OCI-LY1 (cell line): Measurements from ENCODE around the gene MX1.

Source experiments
- H2AFZ ChIP-seq: fragments of 200-600 bp; sonication (generic), shearing (Covaris generic); 2 replicates; pipeline ENCODE4 v1.6.0; 2014; ENCODE audit warnings: antibody characterized with exemption, mild to moderate bottlenecking, low read length
- H3F3A ChIP-seq: fragments of 200-600 bp; sonication (generic), shearing (Covaris generic); 2 replicates; pipeline ENCODE4 v1.6.0; 2014; ENCODE audit warnings: mild to moderate bottlenecking, antibody characterized with exemption, low read length, moderate library complexity; ENCODE audit not compliant: insufficient read depth
- H3K27ac ChIP-seq: fragments of 200-600 bp; sonication (generic); 2 replicates; pipeline ENCODE4 v1.5.1; 2014; ENCODE audit warnings: low read length, mixed run types, mild to moderate bottlenecking, low read depth; ENCODE audit not compliant: poor library complexity, severe bottlenecking
- H3K27me3 ChIP-seq: fragments of 200-600 bp; sonication (generic); 2 replicates; pipeline ENCODE4 v1.6.0; 2014; ENCODE audit warnings: antibody characterized with exemption, mild to moderate bottlenecking, low read length, moderate library complexity; ENCODE audit not compliant: insufficient read depth
- H3K36me3 ChIP-seq: fragments of 200-600 bp; sonication (generic); 2 replicates; pipeline ENCODE4 v1.6.1; 2014; ENCODE audit warnings: mild to moderate bottlenecking, antibody characterized with exemption, low read length, moderate library complexity, mixed read lengths; ENCODE audit not compliant: insufficient read depth
- H3K4me1 ChIP-seq: fragments of 200-600 bp; sonication (generic); 2 replicates; pipeline ENCODE4 v1.5.1; 2014; ENCODE audit warnings: mild to moderate bottlenecking, low read length, moderate library complexity; ENCODE audit not compliant: insufficient read depth, severe bottlenecking
- H3K4me2 ChIP-seq: fragments of 200-600 bp; sonication (generic), shearing (Covaris generic); 2 replicates; pipeline ENCODE4 v1.6.1; 2014; ENCODE audit warnings: low read length
- H3K4me3 ChIP-seq: fragments of 200-600 bp; sonication (generic); 2 replicates; pipeline ENCODE4 v1.5.1; 2014; ENCODE audit warnings: low read length, low read depth, mild to moderate bottlenecking, mixed read lengths; ENCODE audit not compliant: poor library complexity, severe bottlenecking
- H3K79me2 ChIP-seq: fragments of 200-600 bp; shearing (Covaris generic); 2 replicates; pipeline ENCODE4 v1.6.1; 2016; ENCODE audit warnings: mixed run types, low read length, mixed read lengths; ENCODE audit not compliant: insufficient read depth
- H3K9ac ChIP-seq: fragments of 200-600 bp; sonication (generic), shearing (Covaris generic); 2 replicates; pipeline ENCODE4 v1.6.1; 2014; ENCODE audit warnings: mild to moderate bottlenecking, low read length, mixed read lengths
- H3K9me2 ChIP-seq: fragments of 200-600 bp; sonication (generic), shearing (Covaris generic); 2 replicates; pipeline ENCODE4 v1.6.1; 2014; ENCODE audit warnings: low read depth, mild to moderate bottlenecking, low read length, mixed read lengths
- H3K9me3 ChIP-seq: fragments of 200-600 bp; shearing (Covaris generic); 2 replicates; pipeline ENCODE4 v1.6.1; 2014; ENCODE audit warnings: low read length, mixed read lengths
- H4K20me1 ChIP-seq: fragments of 200-600 bp; sonication (generic), shearing (Covaris generic); 2 replicates; pipeline ENCODE4 v1.6.0; 2016; ENCODE audit warnings: mild to moderate bottlenecking, low read length; ENCODE audit not compliant: insufficient read depth
- CTCF ChIP-seq: fragments of 200-600 bp; sonication (generic), shearing (Covaris generic); IDR thresholded peaks from 2 replicates; pipeline ENCODE4 v1.5.1; 2017; ENCODE audit warnings: mild to moderate bottlenecking, antibody characterized with exemption, low read length, moderate library complexity, mixed read lengths
- EZH2 ChIP-seq: fragments of 200-600 bp; sonication (generic), shearing (Covaris generic); IDR thresholded peaks from 2 replicates; pipeline ENCODE4 v1.8.0; 2017; ENCODE audit warnings: borderline replicate concordance, mixed run types, mild to moderate bottlenecking, antibody characterized with exemption, low read length, moderate library complexity, mixed read lengths

The MX1 gene

GRCh38 chr21:41446586-41446985 is 20.5 kb downstream of the MX1 start:
- Histone ChIP-seq H3F3A (no peaks in the 10 kb centered on the region), H3K36me3 (peaks cover 79% of the 10 kb centered on the region), H3K4me3 (no peak overlapping the region), H3K4me2 (no peak overlapping the region), H3K9me3 (no peaks in the 10 kb centered on the region), H3K27ac (no peak overlapping the region), H3K4me1 (no peaks in the 10 kb centered on the region), H3K79me2 (no peaks in the 10 kb centered on the region), H3K9me2 (no peaks in the 10 kb centered on the region), H3K9ac (no peak overlapping the region), H3K27me3 (no peaks in the 10 kb centered on the region), H2AFZ (no peak overlapping the region), H4K20me1 (no peaks in the 10 kb centered on the region)
- TF ChIP-seq CTCF (no peak), EZH2 (no peak)

- Histone ChIP-seq H4K20me1 (no peaks in the 10 kb centered on the region), H3K27ac (no peak overlapping the region), H3K4me2 (no peak overlapping the region), H3K36me3 (peaks cover 71% of the 10 kb centered on the region), H3K9me3 (no peaks in the 10 kb centered on the region), H3K27me3 (no peaks in the 10 kb centered on the region), H3K9me2 (no peaks in the 10 kb centered on the region), H2AFZ (no peak overlapping the region), H3K9ac (no peak overlapping the region), H3F3A (no peaks in the 10 kb centered on the region), H3K79me2 (no peaks in the 10 kb centered on the region), H3K4me1 (no peaks in the 10 kb centered on the region), H3K4me3 (no peak overlapping the region)
- TF ChIP-seq CTCF (no peak), EZH2 (no peak)
Observed at GRCh38 chr21:41447356-41447755, 21.3 kb downstream of the MX1 start.

GRCh38 chr21:41449613-41450012 is 23.6 kb downstream of the MX1 start:
- H3K9me3 ChIP-seq = no peaks in the 10 kb centered on the region
- no peaks in the 10 kb centered on the region for H4K20me1 ChIP-seq
- H3K36me3 ChIP-seq = peaks cover 60% of the 10 kb centered on the region
- no peak overlapping the region for H3K4me2 ChIP-seq
- H3K27ac ChIP-seq = no peak overlapping the region
- H3K79me2 ChIP-seq = no peaks in the 10 kb centered on the region
- no peaks in the 10 kb centered on the region for H3F3A ChIP-seq
- no peak overlapping the region for H2AFZ ChIP-seq
- TF ChIP-seq EZH2 (no peak), CTCF (no peak)
- H3K9me2 ChIP-seq = no peaks in the 10 kb centered on the region
- H3K9ac ChIP-seq = no peak overlapping the region
- H3K4me1 ChIP-seq = no peaks in the 10 kb centered on the region
- H3K27me3 ChIP-seq = no peaks in the 10 kb centered on the region
- H3K4me3 ChIP-seq = no peak overlapping the region
